Superior temporal gyrus (tissue), 1 donor: ENCODE results near the gene RAB11FIP4.
A peak's percentile ranks its signal among the peaks of the same experiment; 100 is the strongest.

Source experiments
- DNase-seq: peaks from one replicate; pipeline ENCODE4 v3.0.0-alpha.2; 2016; ENCODE audit errors: extremely low spot score

Gene RAB11FIP4

DNA sequence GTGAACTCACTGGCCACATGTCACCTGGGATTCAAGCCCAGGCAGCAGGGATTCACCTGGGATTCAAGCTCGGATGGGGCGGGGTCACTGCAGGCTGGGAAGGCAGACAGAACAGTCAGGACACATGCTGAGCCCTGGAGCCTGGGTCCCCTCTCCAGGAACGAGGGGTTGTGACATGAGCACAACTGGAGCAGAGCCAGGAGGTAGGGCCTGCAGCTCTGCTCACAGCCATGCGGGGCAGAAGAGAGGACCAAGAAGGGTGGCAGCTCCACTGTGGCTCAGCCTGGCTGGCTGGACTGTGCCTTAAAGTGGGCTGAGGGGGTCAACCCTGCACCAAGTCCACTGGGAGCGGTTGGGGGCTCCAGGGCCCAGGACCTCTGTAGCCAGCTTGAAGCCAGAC lies 150.1 kb downstream of the RAB11FIP4 start:
- no peak for DNase-seq

DNA sequence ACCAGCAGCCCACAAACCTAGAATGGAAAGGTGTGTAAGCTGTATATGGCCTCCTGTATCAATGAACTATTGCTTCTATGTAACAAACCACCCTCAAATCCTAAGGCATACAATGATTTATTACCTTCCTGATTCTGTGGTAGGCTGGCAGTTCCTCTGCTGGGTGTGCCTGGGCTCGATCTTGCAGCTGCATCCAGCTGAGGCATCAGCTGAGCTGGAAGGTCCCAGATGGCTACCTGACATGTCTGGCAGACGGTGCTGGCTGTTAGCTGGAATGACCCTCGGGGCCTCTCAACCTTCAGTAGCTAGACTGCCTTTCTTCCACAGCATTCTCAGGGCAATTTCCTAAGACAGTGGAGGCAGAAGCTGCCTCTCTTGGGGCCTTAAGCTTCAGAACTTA lies 152.7 kb downstream of the RAB11FIP4 start:
- no peak for DNase-seq

DNA sequence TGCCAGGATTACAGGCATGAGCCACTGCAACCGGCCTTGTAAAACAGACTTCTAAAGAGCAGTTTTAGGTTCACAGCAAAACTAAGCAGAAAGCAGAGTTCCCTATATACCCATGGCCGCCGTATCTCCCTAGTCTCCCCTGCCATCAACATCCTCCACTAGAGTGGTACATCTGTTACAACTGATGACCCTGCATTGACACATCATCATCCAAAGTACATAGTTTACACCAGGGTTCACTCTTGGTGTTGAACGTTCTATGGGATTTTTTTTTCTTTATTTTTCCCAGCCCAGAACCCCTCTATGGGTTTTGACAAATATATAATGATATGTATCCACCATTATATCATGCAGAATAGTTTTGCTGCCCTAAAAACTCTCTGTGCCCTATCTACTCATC lies 155.2 kb downstream of the RAB11FIP4 start:
- no peak for DNase-seq

DNA sequence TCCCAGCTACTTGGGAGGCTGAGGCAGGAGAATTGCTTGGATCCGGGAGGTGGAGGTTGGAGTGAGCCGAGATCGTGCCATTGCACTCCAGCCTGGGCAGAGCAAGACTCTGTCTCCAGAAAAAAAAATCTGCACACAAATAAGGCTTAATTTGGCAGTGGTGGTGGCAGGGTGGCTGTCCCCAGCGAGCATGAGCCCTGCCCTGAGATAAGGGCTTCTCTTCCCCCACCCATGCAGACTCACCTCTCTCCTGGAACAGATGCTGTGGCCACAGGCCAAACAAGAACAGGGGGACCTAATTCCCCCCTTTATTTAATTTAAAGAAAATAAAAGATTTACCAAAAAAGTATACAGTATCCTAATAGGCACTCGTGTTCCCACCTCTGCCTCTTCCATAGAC lies 157.2 kb downstream of the RAB11FIP4 start:
- no peak for DNase-seq

DNA sequence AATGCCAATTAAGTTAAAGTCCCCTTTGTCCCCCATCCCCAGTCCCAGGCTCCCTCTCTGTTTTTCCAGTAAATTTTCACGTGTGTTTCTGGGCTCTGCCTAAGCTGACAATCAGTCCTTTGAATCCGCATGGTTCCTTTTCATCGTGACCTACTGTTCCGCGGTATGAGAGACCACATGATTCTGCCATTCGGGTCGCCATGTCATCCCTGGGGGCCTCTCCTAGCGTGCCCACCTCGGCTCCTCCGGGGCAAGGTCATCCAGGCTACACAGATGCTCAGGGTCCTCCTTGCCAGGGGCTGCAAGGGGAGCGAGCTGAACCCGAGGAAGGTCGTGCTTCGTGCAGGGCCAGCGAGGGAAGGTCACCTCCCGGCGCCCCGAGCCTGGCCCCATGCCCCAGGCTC lies 157.6 kb downstream of the RAB11FIP4 start:
- DNase-seq, result peak; percentile 60

DNA sequence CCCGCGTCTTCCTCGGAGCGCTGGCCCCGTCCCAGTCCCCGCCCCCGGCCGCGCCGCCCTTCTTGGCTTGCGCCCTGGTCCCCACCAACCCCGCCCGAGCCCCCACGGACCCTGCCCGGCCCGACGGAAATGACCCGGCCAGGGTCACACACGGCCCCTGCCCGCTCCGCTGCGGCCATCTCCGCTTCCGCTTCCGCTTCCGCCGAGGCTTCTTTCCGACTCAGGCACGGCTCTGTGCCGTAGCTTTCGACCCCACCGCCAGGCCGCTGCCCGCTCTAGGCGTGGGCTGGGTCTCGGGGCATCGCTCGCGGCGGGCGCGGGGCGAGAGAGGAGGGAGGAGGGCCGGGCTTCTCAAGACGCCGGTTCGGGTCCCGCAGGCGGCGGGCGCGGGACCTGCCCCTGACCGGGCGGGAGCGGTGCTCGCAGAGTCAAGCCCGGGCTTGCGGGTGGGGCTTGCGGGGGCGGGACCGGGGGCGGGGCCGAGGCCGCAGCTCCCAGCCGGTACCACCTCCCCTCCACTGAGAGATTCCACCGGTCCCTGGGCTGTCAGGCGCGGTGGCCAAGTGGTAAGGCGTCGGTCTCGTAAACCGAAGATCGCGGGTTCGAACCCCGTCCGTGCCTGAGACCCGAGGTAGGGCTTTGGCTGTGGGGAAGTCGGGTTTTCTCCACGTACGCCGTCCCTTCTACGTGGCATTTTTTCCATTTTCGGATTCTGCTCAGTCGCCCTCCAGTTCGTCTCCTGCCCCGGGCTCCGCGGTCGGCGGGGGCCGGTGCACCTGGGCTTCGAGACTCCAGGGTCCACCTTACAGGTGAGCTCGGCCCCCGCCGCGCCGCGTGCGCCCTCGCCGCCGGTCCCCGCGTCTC lies 158.3 kb downstream of the RAB11FIP4 start:
- peak; percentile 94 for DNase-seq

DNA sequence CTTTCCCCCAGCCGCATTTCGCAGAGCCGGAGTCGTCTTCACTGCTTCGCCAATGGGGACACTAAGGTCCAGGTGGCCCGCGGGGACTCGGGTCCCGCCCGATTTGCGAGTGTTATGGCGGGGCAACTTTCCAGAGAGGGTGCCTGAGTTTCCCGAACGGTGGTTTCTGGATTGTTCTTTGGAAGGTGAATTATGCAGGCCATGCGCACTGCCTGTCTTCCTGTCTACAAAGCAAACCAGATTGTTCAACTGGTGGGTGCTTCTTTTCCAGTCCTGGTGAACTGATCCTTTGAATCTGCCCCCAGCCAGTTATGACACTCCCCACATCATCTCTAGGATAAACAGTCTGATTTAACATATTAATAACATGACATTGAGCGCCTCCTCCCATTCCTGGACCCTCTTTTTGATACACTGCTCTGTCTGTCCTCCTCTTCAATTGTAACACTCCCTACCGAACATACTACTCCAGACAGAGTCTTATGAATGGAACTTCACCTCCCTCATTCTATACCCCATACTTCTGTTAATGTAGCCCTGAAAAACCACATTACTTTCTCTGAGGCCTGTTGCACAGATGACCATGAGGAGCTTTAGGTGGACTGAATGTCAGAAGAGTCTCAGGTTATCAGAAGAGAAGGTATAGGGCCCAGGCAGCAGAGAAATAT lies 159.0 kb downstream of the RAB11FIP4 start:
- no peak for DNase-seq

DNA sequence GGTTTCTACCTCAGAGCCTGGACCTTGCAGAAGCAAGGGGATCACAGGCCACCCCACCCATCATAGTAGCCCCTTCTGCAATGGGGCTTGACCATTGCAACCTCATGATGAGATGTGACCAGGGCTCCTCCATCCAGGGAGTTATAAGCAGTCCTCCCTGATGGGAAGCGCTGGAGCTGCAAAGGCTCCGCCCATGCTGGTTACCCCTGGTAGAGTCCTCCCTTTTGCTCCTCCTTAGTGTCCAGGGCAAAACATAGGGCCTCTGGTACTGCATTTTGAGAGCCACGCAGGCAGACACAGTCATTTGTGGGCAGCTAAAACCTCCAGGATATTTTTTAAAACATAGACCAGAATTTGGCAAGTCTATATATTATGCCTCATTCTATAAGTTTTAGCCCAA lies 161.1 kb downstream of the RAB11FIP4 start:
- DNase-seq, result no peak

DNA sequence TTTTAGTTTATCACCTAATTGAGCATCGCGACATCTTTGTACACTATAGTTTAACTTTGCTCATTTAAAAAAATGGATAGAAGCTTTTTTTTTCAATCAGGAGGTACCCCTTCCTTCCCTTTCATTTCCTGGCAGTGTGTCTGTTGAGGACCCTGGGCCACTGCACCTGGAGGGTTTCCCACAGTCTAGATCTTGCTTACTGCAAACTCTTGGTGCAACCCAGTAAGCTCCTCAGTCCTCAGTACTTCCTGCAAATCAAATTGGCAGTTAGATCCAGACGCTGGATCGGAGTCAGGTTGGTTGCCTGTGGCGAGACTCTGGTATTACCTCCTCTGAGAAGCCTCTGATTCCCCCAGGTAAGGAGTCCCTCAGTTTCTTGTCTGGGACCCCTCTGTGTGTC lies 162.0 kb downstream of the RAB11FIP4 start:
- no peak for DNase-seq

DNA sequence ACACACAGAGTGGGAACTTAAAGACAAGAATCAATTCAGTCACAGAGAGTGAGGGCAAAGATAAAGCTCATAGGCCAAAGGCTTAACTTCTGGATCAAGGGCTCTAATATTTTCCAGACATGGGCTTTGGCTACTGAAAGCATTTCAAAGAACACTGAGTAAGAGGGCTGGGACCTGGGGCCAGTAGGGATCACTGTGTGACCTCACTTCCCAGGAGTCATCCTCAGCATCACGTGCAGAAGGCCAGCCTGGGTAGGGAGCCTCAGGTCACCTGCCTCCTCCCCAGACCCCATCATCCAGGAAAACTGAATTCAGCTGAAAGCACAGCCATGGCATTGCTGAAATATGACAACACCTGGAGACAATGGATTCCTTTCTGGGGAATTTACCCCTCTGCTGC lies 163.5 kb downstream of the RAB11FIP4 start:
- no peak for DNase-seq

DNA sequence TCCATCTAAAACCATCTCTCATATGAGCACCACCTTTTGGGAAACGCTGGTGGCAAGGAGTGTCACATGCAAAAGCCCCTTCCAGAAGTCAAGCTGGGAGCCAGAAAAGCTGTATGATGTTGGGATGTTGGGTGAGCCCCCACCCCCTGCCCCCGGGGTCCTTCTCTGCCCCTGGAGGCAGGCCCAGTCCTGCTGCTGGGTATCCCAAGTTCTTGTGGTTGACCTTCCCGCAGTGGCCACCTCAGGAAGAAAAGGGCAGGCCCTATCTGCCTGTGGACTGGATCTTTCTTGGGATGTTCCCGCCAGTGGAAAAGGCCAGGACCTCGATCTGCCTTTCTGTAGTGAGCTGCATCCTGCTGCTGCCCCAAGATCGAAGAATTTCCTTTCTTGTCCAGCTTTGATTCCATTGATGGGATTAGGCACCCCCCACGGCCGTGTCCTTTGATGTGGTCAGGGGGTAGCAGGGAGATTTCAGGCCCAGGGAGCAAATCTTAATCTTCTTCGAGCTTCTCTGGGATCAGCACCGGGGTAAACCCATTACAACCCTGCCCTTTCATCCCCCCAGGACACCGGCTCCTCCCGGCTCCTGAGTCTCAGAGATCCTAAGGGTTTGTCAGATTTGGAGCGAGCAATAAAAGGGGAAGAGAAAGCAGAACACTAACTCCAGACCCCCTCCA lies 165.6 kb downstream of the RAB11FIP4 start:
- no peak for DNase-seq

DNA sequence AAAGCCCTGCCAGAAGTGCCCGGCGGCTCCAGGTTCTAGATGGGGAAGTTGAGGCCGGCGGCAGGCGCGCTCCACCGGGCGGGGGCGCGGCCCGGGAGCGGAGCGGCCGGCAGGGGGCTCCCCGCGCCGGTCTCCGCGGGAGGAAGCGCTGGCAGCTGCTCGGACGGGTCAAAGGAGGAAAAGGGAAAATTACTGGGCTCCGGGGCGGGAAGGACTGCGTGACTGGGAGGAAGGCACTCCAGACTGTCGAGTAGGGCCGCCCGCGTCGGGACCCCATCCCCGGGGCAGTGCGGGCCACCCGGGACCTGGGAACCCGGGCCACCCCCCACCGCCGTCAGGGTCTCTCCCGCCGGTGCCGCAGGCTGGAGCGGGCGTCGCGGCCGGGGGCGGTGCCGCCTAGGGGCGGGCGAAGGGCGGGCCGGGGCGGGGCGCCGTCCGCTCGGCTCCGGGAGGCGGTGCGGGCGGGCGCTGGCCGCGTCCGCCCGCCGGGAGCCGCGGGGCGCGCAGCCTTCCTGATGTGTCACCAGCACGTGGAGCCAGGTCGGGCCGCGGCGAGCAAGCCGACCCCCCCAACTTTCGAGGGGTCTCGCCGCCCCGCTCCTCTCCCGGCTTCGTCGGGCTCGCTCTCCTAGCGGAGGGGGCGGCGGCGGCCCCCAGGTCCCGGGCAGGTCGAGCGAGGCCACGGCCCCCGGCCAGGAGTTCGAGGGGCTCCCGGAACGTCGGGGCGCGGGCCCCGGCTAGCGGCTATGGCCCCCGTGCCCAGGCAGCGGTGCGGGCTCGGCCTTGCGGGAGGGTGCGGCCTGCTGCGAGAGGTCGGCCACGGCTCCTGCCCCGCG lies 167.5 kb downstream of the RAB11FIP4 start:
- DNase-seq, result peak; percentile 69

DNA sequence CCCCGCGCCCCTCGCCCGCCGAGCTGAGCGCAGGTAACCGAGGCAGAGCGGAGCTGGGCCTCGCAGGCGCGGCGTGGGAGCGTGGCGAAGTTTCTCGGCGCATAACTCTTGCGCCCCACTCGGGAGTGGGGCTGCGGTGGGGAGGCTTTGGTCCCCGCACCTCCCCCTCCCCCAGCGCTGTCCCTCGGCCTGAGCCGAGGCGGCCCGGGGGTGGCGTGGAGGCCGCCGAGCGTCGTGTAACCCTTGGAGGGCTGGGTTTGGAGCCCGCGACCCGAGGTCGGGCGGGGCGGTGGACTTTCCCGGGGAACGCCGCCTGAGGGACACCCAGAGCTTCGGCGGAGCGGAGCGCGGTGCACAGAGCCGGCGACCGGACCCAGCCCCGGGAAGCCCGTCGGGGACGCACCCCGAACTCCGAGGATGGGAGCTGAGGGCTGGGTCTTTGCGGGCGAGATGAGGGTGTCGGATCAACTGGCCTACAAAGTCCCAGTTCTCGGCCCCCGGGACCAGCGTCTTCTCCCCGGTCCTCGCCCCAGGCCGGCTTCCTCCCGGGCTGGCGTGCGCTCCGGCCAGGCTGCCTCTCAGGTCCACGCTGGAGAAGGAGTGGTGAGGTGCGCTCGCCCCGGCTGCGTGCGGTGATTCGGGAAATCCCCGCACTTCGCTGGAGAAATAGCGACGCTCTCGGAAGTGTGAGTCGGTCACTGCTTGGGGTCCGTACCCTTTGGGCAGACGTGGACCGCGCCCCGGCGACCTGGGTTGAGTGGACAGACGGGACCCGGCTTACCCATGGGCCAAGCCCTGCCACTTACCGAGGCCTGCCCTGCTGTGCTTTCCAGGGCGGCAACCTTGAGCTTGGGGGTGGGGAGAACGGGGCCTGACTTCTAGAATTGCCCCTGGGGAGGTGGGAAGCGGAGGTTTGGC lies 168.4 kb downstream of the RAB11FIP4 start:
- DNase-seq, result no peak

DNA sequence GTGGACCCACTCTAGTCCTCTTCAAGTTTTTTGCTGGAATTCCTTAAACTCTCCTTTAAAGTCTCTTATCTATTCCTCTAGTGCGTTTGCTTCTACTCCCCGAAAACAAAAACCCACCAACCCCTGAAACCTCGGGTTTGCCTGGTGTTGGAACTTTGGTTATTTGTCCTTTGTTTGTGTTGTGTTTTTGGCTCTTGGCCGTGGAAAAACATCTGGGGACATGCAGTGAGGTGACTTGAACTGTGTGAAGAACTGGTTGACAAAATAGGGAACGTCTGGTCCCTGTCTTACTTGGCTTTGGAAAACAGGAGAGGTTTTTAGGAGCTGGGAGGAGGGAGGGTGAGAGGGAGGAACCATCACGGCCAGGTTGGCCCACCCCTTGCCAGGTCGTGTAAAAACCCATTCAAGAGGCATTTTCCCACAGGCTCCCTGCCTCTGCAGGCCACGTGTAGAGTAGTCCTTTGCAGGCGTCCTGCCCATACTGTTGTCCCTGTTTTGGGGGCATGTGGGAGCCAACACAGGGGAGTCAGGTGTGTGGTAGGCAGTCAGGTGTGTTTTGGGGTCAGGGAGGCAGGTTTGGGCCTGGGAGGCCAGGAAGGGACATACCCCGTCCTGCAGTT lies 169.3 kb downstream of the RAB11FIP4 start:
- DNase-seq, result no peak

DNA sequence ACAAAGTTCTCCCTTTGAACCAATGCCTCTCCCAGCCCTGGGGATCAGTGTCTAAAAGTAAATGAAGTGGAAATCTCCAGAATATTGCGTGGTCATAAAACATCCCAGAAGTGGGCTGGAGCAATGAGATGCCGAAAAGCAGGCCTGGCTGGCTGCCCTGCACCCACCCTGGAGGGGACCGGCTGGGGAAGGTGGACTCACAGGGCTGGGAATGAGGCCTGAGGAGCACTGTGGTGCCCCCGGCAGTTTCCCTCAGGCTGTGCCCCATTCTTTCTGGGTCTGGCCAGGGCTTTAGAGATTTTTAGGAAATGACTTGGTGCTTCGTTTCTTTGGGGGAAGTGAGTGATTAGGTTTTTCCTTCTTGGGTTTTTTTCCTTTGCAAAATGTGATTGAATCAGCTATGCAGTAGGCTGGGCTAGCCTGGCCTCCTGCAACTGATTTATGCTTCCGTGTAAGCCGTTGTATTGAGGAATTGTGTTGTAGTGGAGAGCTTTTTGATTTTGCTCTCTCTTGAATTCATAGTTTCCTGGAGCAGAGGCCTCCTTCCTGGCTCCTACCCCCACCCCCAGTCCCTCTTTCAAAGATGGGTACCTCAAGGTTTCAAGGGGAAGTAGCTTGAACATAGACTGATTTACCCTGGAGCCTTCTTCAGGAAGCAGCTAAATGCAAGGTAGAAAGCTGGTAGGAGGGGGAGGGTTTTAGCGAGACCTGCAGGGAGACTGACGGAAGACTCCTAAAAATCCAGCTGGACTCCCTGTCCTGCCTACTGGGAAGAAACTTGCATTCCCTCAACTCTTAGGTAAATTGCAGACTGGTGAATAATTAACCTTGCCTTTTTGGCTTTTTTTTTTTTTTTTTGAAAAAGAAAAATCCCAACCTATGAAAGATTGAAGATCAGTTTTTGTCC lies 170.2 kb downstream of the RAB11FIP4 start:
- no peak for DNase-seq

DNA sequence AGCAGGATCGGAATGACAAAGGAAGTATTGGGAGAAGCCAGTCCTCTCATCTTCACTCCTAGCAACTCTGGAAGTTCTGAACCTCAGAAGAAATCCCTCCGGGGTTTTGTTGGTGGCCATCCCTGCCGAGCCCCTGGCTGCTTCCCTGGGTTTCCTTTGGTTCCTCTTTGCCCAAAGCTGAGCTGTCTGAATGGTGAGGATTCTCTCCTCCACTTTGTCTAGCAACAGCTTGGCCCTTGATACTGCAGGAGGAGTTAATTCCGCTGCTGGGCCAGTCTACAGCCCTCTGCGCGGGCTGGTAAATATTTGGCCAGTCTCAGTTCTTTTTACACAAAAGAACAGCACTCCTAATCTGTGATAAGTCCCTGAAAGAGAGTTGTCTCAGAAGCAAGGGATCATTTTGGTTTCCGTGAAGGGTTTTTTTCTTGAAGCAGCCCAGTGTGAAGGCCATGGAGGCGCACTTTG lies 170.9 kb downstream of the RAB11FIP4 start:
- no peak for DNase-seq

DNA sequence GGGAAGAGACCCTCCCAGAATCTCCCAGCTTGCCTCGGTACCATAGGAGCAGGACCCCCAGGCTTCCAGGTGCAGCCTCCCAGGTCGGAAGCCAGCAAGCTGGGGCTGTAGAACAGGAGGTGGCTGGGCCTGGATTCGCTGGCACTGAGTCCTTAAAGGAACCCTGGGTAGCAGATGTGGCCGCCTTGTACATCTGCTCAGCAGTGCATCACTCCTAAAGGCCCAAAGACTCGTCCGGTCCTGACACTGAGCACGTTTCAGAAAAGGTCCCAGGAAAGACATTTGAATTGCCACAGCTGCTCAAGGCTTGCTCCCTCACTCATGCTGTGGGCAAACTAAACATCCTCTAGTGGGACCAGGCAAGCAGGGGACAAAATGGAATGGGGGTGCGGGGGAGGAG lies 172.8 kb downstream of the RAB11FIP4 start:
- DNase-seq, result no peak

DNA sequence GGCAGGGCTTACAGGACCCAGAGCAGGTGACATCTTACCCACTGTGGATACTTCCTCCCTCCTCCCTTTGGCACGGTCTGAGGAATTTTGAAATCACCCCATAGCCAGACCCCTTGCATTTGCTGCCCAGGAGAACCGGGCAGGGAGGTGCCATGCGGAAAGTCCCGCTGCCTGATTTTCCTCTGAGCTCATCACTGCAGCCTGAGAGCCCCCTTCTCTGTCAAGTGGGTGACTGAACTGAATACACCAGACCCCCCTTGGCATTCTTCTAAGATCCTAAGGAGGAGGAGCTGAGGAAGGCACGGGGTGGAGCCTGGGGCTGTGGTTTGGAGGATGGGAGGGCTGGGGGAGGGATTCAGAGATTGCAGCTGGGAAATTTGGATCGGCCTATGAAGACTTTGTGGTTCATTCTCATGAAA lies 173.4 kb downstream of the RAB11FIP4 start:
- no peak for DNase-seq

DNA sequence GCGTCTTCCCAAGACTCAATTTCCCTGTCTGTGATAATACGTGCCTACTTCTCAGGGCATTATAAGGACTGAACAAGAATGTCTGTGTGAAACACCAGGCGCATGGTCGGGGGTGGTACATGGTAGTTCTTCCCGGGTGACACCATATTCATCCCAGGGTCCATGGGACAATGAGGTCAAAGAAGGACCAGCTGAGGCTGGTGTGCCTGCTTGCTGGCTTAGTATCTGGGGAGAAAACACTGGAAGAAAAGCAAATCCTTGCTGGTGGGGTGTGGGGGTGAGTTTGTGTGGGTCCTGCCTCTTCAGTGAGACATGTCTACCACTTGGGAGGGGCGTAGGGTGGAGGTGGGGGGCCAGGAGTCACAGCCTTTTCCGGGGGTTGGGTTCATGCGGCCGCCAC lies 174.2 kb downstream of the RAB11FIP4 start:
- no peak for DNase-seq
